Measurements from ENCODE around the gene DMP1. TPM values are rescaled to one million over a fixed set of nuclear protein-coding genes. Genes with fewer than 3 reads are reported as not detected.

DMP1 gene
- total RNA-seq, 2 experiments from 2014 or later, result not detected

DNA sequence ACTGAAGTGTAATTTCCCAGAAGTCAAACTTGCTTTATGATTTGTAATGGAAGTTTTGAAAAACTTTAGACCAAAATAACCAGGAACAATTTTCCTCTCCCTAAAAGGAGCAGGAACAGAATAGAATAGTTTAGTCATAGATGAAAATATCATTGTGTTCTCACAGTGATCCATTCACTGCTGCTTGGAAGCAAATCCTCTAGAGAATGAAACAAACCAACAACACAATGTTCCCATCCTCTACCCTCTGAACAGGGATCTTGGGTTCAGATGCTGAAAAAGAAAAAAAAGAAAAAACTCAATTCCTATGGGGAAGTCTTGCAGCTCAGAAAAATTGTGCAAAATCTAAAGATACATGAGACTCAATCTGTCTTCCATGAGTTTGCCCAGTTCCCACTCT, 29.6 kb upstream of the DMP1 start:
- DNase-seq (no peak), ATAC-seq (ENCODE audit: poor library complexity) (no peak)
- TF ChIP-seq, protein P1, sequence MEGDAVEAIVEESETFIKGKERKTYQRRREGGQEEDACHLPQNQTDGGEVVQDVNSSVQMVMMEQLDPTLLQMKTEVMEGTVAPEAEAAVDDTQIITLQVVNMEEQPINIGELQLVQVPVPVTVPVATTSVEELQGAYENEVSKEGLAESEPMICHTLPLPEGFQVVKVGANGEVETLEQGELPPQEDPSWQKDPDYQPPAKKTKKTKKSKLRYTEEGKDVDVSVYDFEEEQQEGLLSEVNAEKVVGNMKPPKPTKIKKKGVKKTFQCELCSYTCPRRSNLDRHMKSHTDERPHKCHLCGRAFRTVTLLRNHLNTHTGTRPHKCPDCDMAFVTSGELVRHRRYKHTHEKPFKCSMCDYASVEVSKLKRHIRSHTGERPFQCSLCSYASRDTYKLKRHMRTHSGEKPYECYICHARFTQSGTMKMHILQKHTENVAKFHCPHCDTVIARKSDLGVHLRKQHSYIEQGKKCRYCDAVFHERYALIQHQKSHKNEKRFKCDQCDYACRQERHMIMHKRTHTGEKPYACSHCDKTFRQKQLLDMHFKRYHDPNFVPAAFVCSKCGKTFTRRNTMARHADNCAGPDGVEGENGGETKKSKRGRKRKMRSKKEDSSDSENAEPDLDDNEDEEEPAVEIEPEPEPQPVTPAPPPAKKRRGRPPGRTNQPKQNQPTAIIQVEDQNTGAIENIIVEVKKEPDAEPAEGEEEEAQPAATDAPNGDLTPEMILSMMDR (IDR thresholded peaks at IDR 0.05), result no peak
- Histone ChIP-seq H3K27me3 (ENCODE audit: control insufficient read depth in 1 of 2, insufficient read depth in 2 of 2, low read length in 2 of 2) (no peaks in the 10 kb centered on the region), H3K27ac (ENCODE audit: low read depth in 1 of 2, low read length in 2 of 2) (no peak overlapping the region), H3K4me1 (ENCODE audit: insufficient read depth, low read length) (no peaks in the 10 kb centered on the region), H3K9me3 (ENCODE audit: control insufficient read depth in 1 of 2, insufficient read depth in 1 of 2, low read length in 2 of 2) (no peaks in the 10 kb centered on the region), H3K36me3 (ENCODE audit: insufficient read depth, low read length) (no peaks in the 10 kb centered on the region), H3K4me3 (ENCODE audit: low read length) (no peak overlapping the region)
- H3K4me3 Mint-ChIP-seq, result no peak overlapping the region
- H3K4me1 Mint-ChIP-seq (ENCODE audit: low read depth), result no peaks in the 10 kb centered on the region
- no peak overlapping the region for H3K27ac Mint-ChIP-seq
- POLR2A ChIA-PET, result no interaction called here
- CTCF ChIA-PET, result no interaction called here
- no peaks in the 10 kb centered on the region for H3K9me3 Mint-ChIP-seq
- no peaks in the 10 kb centered on the region for H3K36me3 Mint-ChIP-seq (ENCODE audit: low read depth)
- peaks cover 9% of the 10 kb centered on the region for H3K27me3 Mint-ChIP-seq
- intact Hi-C loops (cut with DNase I, micrococcal nuclease), result no loop called here

- no peaks in the 10 kb centered on the region for H3K36me3 Mint-ChIP-seq (ENCODE audit: low read depth)
- POLR2A ChIA-PET, result no interaction called here
- H3K36me3 ChIP-seq (ENCODE audit: insufficient read depth, low read length), result no peaks in the 10 kb centered on the region
- H3K9me3 Mint-ChIP-seq, result no peaks in the 10 kb centered on the region
- no peak overlapping the region for H3K27ac Mint-ChIP-seq
- ATAC-seq (ENCODE audit: poor library complexity), result no peak
- TF ChIP-seq, protein P1 (IDR thresholded peaks at IDR 0.05), result no peak
- H3K27me3 ChIP-seq (ENCODE audit: control insufficient read depth in 1 of 2, insufficient read depth in 2 of 2, low read length in 2 of 2), result no peaks in the 10 kb centered on the region
- H3K4me1 ChIP-seq (ENCODE audit: insufficient read depth, low read length), result no peaks in the 10 kb centered on the region
- CTCF ChIA-PET, result no interaction called here
- no peak overlapping the region for H3K4me3 ChIP-seq (ENCODE audit: low read length)
- intact Hi-C loops (cut with DNase I, micrococcal nuclease), result no loop called here
- H3K27me3 Mint-ChIP-seq, result peaks cover 9% of the 10 kb centered on the region
- no peaks in the 10 kb centered on the region for H3K4me1 Mint-ChIP-seq (ENCODE audit: low read depth)
- DNase-seq, result no peak
- H3K9me3 ChIP-seq (ENCODE audit: control insufficient read depth in 1 of 2, insufficient read depth in 1 of 2, low read length in 2 of 2), result no peaks in the 10 kb centered on the region
- H3K4me3 Mint-ChIP-seq, result no peak overlapping the region
- H3K27ac ChIP-seq (ENCODE audit: low read depth in 1 of 2, low read length in 2 of 2), result no peak overlapping the region
Measured at GRCh38 chr4:87622303-87622702, 27.8 kb upstream of the DMP1 start.

GRCh38 chr4:87624698-87625097, 25.4 kb upstream of the DMP1 start:
- POLR2A ChIA-PET, result no interaction called here
- DNase-seq (no peak), ATAC-seq (ENCODE audit: poor library complexity) (no peak)
- CTCF ChIA-PET, result no interaction called here
- no peaks in the 10 kb centered on the region for H3K9me3 Mint-ChIP-seq
- no peak overlapping the region for H3K27ac Mint-ChIP-seq
- H3K4me1 Mint-ChIP-seq (ENCODE audit: low read depth), result no peaks in the 10 kb centered on the region
- H3K9me3 ChIP-seq (ENCODE audit: control insufficient read depth in 1 of 2, insufficient read depth in 1 of 2, low read length in 2 of 2), result no peaks in the 10 kb centered on the region
- H3K27me3 Mint-ChIP-seq, result peaks cover 9% of the 10 kb centered on the region
- no peaks in the 10 kb centered on the region for H3K36me3 ChIP-seq (ENCODE audit: insufficient read depth, low read length)
- TF ChIP-seq, protein P1 (IDR thresholded peaks at IDR 0.05), result no peak
- H3K4me1 ChIP-seq (ENCODE audit: insufficient read depth, low read length), result no peaks in the 10 kb centered on the region
- H3K4me3 Mint-ChIP-seq, result no peak overlapping the region
- no peak overlapping the region for H3K27ac ChIP-seq (ENCODE audit: low read depth in 1 of 2, low read length in 2 of 2)
- no peak overlapping the region for H3K4me3 ChIP-seq (ENCODE audit: low read length)
- no peaks in the 10 kb centered on the region for H3K36me3 Mint-ChIP-seq (ENCODE audit: low read depth)
- no peaks in the 10 kb centered on the region for H3K27me3 ChIP-seq (ENCODE audit: control insufficient read depth in 1 of 2, insufficient read depth in 2 of 2, low read length in 2 of 2)
- intact Hi-C loops (cut with DNase I, micrococcal nuclease), result no loop called here
